ENCODE measurements around the gene EPAS1. TPM values are rescaled to one million over a fixed set of nuclear protein-coding genes. Genes with fewer than 3 reads are reported as not detected.

Gene EPAS1
- total RNA-seq, 2 experiments from 2014 or later, result 2.1 to 2.9 TPM

GRCh38 chr2:46416739-46417403 is 119.7 kb downstream of the EPAS1 start:
- H3K27ac Mint-ChIP-seq, result no peak overlapping the region
- DNase-seq, result no peak
- H3K4me3 Mint-ChIP-seq, result no peak overlapping the region
- peaks cover 20% of the 10 kb centered on the region for H3K9me3 Mint-ChIP-seq
- H3K27me3 Mint-ChIP-seq (ENCODE audit: low read depth), result no peaks in the 10 kb centered on the region
- CTCF ChIA-PET, result no interaction called here
- H3K36me3 Mint-ChIP-seq (ENCODE audit: low read depth), result peaks cover 4% of the 10 kb centered on the region
- intact Hi-C loops (cut with micrococcal nuclease), result no loop called here
- H3K4me1 Mint-ChIP-seq (ENCODE audit: low read depth), result no peaks in the 10 kb centered on the region

DNA sequence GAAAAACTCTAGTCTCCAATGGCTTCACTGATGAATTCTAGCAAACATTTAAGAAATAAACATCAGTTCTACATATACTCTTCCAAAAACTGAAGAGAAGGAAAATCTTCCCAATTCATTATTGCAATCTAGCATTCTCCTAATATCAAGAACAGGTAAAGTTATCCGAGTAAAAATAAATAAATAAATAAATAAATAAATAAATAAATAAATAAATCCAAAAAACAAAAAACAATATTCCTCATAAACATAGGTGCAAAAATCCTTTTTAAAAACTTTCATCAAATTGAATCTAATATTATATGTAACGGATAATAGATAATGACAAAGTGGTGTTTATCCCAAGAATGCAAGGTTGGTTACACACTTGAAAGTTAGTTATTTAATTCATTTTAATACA is 123.7 kb downstream of the EPAS1 start:
- no peak overlapping the region for H3K27ac Mint-ChIP-seq
- H3K27me3 Mint-ChIP-seq (ENCODE audit: low read depth), result no peaks in the 10 kb centered on the region
- H3K4me3 Mint-ChIP-seq, result no peak overlapping the region
- DNase-seq, result no peak
- peaks cover 18% of the 10 kb centered on the region for H3K9me3 Mint-ChIP-seq
- intact Hi-C loops (cut with micrococcal nuclease), result no loop called here
- CTCF ChIA-PET, result no interaction called here
- no peaks in the 10 kb centered on the region for H3K4me1 Mint-ChIP-seq (ENCODE audit: low read depth)
- peaks cover 4% of the 10 kb centered on the region for H3K36me3 Mint-ChIP-seq (ENCODE audit: low read depth)

DNA sequence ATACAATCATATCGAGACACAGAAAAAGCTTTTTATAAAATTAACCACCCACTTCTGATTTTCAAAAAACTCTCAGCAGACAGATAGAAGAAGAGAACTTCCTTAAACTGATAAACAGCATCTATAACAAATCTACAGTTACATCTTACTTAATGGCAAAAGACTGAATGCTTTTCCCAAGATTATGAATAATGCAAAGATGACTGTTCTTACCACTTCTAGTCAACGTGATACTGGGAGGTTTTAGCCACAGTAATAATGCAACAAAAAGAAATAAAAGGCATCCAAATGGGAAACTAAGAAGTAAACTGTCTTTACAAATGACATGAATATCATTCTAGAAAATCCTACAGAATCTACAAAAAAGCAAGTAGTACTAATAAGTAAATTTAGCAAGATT is 124.2 kb downstream of the EPAS1 start:
- Mint-ChIP-seq H3K36me3 (ENCODE audit: low read depth) (peaks cover 3% of the 10 kb centered on the region), H3K9me3 (peaks cover 15% of the 10 kb centered on the region), H3K27me3 (ENCODE audit: low read depth) (no peaks in the 10 kb centered on the region), H3K4me1 (ENCODE audit: low read depth) (no peaks in the 10 kb centered on the region), H3K4me3 (no peak overlapping the region), H3K27ac (no peak overlapping the region)
- CTCF ChIA-PET, result no interaction called here
- no peak for DNase-seq
- intact Hi-C loops (cut with micrococcal nuclease), result no loop called here

GRCh38 chr2:46422717-46423394 is 125.6 kb downstream of the EPAS1 start:
- CTCF ChIA-PET, result interaction anchor here (0.6 to 0.9 kb wide), 2 partner anchors 15 to 384 kb away, joined by 3 read pairs; no protein-coding TSS in a partner anchor
- no peak overlapping the region for H3K4me3 Mint-ChIP-seq
- no peaks in the 10 kb centered on the region for H3K27me3 Mint-ChIP-seq (ENCODE audit: low read depth)
- H3K9me3 Mint-ChIP-seq, result peaks cover 10% of the 10 kb centered on the region
- H3K27ac Mint-ChIP-seq, result no peak overlapping the region
- H3K4me1 Mint-ChIP-seq (ENCODE audit: low read depth), result no peaks in the 10 kb centered on the region
- no peaks in the 10 kb centered on the region for H3K36me3 Mint-ChIP-seq (ENCODE audit: low read depth)
- intact Hi-C loops (cut with micrococcal nuclease), result no loop called here
- no peak for DNase-seq

DNA sequence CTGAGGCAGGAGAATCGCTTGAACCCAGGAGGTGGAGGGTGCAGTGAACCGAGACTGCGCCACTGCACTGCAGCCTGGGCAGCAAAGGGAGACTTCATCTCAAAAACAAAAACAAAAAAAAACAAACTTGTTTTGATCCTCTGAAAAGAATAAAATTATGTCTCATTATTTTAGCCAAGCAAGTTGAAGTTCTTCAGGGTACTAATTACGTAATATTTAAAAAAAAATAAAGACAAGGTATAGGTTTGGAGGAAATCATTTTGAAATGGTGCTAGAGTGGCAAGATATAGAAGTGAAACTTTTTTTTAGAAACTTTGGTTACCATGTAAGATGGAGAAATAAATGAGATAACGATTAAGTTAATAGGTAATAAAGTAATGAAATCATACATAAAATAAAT is 127.7 kb downstream of the EPAS1 start:
- intact Hi-C loops (cut with micrococcal nuclease), result no loop called here
- no peak overlapping the region for H3K27ac Mint-ChIP-seq
- H3K4me1 Mint-ChIP-seq (ENCODE audit: low read depth), result no peaks in the 10 kb centered on the region
- H3K9me3 Mint-ChIP-seq, result peaks cover 4% of the 10 kb centered on the region
- no peak for DNase-seq
- CTCF ChIA-PET, result no interaction called here
- no peaks in the 10 kb centered on the region for H3K36me3 Mint-ChIP-seq (ENCODE audit: low read depth)
- no peaks in the 10 kb centered on the region for H3K27me3 Mint-ChIP-seq (ENCODE audit: low read depth)
- no peak overlapping the region for H3K4me3 Mint-ChIP-seq

- Mint-ChIP-seq H3K27me3 (ENCODE audit: low read depth) (no peaks in the 10 kb centered on the region), H3K27ac (no peak overlapping the region), H3K4me3 (no peak overlapping the region), H3K4me1 (ENCODE audit: low read depth) (peaks cover 28% of the 10 kb centered on the region), H3K36me3 (ENCODE audit: low read depth) (no peaks in the 10 kb centered on the region), H3K9me3 (peaks cover 4% of the 10 kb centered on the region)
- intact Hi-C loops (cut with micrococcal nuclease), result no loop called here
- DNase-seq, result no peak
- CTCF ChIA-PET, result no interaction called here
Observed at GRCh38 chr2:46428911-46429436, 131.8 kb downstream of the EPAS1 start.

- Mint-ChIP-seq H3K27me3 (ENCODE audit: low read depth) (no peaks in the 10 kb centered on the region), H3K4me3 (no peak overlapping the region), H3K36me3 (ENCODE audit: low read depth) (no peaks in the 10 kb centered on the region), H3K27ac (no peak overlapping the region), H3K9me3 (peaks cover 4% of the 10 kb centered on the region), H3K4me1 (ENCODE audit: low read depth) (peaks cover 28% of the 10 kb centered on the region)
- intact Hi-C loops (cut with micrococcal nuclease), result no loop called here
- CTCF ChIA-PET, result interaction anchor here (0.6 to 1.1 kb wide), 2 partner anchors 26 to 45 kb away, joined by 3 read pairs; no protein-coding TSS in a partner anchor
- DNase-seq, result no peak
Observed at GRCh38 chr2:46430413-46430812, 133.2 kb downstream of the EPAS1 start.

- intact Hi-C loops (cut with micrococcal nuclease), result no loop called here
- Mint-ChIP-seq H3K4me3 (no peak overlapping the region), H3K4me1 (ENCODE audit: low read depth) (peaks cover 28% of the 10 kb centered on the region), H3K27me3 (ENCODE audit: low read depth) (no peaks in the 10 kb centered on the region), H3K9me3 (peaks cover 4% of the 10 kb centered on the region), H3K36me3 (ENCODE audit: low read depth) (no peaks in the 10 kb centered on the region), H3K27ac (no peak overlapping the region)
- no peak for DNase-seq
- CTCF ChIA-PET, result interaction anchor here (0.6 to 1.1 kb wide), 3 partner anchors 25 to 304 kb away, joined by 3 read pairs; no protein-coding TSS in a partner anchor
Observed at GRCh38 chr2:46430992-46431391, 133.8 kb downstream of the EPAS1 start.

DNA sequence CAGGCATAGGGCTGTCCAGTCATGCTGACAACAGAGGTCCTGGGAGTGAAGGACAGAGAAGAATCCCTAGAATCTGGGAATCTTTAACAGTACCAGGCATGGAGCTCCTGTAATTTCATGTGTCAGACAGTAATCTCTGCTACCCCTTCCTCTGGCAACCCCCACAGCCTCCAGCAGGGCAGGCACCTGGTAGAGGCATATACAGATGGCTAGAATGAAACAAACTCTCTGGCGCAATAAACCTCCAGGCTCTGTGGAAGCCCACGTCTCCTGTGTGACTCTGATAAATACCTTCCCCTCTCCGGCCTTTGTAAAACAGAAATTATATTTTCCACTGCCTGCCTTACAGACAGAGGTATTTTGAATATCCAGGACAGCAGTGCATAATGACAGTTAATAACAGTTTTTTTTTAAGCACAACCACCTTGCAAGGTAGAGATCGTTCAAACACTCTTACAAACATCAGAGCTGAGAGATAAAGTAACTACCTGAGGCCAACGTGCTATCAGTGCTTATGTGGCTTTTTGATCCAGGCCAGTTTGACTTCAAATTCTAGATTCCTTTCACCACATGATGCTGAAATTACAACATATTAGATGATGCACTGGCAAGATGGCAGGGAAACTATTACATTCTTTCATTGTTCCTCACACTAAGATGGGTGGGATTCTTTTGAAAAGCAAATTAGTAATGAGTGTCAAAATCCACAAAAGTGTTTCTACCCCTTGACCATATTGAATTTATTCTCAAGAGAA is 134.5 kb downstream of the EPAS1 start:
- H3K4me1 Mint-ChIP-seq (ENCODE audit: low read depth), result peaks cover 28% of the 10 kb centered on the region
- H3K36me3 Mint-ChIP-seq (ENCODE audit: low read depth), result no peaks in the 10 kb centered on the region
- no peak for DNase-seq
- intact Hi-C loops (cut with micrococcal nuclease), result no loop called here
- H3K27ac Mint-ChIP-seq, result no peak overlapping the region
- CTCF ChIA-PET, result interaction anchor here (0.6 kb wide), 1 partner anchor 305 kb away, joined by 3 read pairs; no protein-coding TSS in a partner anchor
- no peaks in the 10 kb centered on the region for H3K27me3 Mint-ChIP-seq (ENCODE audit: low read depth)
- no peak overlapping the region for H3K4me3 Mint-ChIP-seq
- H3K9me3 Mint-ChIP-seq, result peaks cover 4% of the 10 kb centered on the region

- peaks cover 41% of the 10 kb centered on the region for H3K4me1 Mint-ChIP-seq (ENCODE audit: low read depth)
Observed at GRCh38 chr2:46434851-46435273, 137.7 kb downstream of the EPAS1 start.

GRCh38 chr2:46435353-46435752 is 138.1 kb downstream of the EPAS1 start:
- Mint-ChIP-seq H3K4me3 (no peak overlapping the region), H3K27ac (no peak overlapping the region), H3K4me1 (ENCODE audit: low read depth) (peaks cover 46% of the 10 kb centered on the region), H3K36me3 (ENCODE audit: low read depth) (no peaks in the 10 kb centered on the region), H3K27me3 (ENCODE audit: low read depth) (no peaks in the 10 kb centered on the region), H3K9me3 (no peaks in the 10 kb centered on the region)
- DNase-seq, result no peak
- CTCF ChIA-PET, result interaction anchor here (0.7 kb wide), 1 partner anchor 34 kb away, joined by 4 read pairs; no protein-coding TSS in a partner anchor
- intact Hi-C loops (cut with micrococcal nuclease), result no loop called here

More at GRCh38 chr2:46434851-46435273, 137.7 kb downstream of the EPAS1 start:
- no peaks in the 10 kb centered on the region for H3K36me3 Mint-ChIP-seq (ENCODE audit: low read depth)
- H3K27ac Mint-ChIP-seq, result no peak overlapping the region
- no peaks in the 10 kb centered on the region for H3K27me3 Mint-ChIP-seq (ENCODE audit: low read depth)
- CTCF ChIA-PET, result interaction anchor here (0.7 kb wide), 1 partner anchor 34 kb away, joined by 4 read pairs; no protein-coding TSS in a partner anchor
- intact Hi-C loops (cut with micrococcal nuclease), result no loop called here
- DNase-seq, result no peak
- peaks cover 2% of the 10 kb centered on the region for H3K9me3 Mint-ChIP-seq
- no peak overlapping the region for H3K4me3 Mint-ChIP-seq

DNA sequence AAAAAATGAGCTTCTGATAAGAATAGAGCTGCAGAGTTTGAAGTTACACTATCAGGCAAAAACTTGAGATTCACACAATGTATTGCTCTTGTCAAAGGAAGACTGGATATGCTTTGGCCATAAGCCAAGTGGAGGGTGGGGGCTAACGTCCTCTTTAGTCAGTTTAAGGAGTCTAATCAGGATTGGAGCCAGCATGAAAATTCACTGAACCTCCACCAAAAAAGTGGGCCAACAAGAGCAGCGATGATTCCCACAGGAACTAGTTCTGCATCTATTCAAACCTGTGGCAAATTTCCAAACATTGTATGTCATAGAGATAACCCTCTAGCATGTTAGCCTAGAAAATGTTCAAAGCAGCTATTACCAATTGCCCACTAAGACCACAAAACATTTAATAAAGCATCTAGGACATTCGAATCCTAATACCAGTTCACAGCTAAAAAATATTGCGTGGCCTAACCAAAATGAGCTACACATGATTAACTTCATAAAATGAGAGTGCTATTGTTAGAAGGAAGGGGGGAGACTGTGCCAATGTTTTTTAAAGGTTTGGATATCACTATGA is 138.7 kb downstream of the EPAS1 start:
- intact Hi-C loops (cut with micrococcal nuclease), result no loop called here
- peaks cover 44% of the 10 kb centered on the region for H3K4me1 Mint-ChIP-seq (ENCODE audit: low read depth)
- CTCF ChIA-PET, result interaction anchor here (0.6 kb wide), 1 partner anchor 243 kb away, joined by 4 read pairs; no protein-coding TSS in a partner anchor

More for the DNA sequence above, 138.7 kb downstream of the EPAS1 start:
- no peak overlapping the region for H3K4me3 Mint-ChIP-seq
- H3K9me3 Mint-ChIP-seq, result no peaks in the 10 kb centered on the region
- no peak for DNase-seq
- no peaks in the 10 kb centered on the region for H3K27me3 Mint-ChIP-seq (ENCODE audit: low read depth)
- H3K36me3 Mint-ChIP-seq (ENCODE audit: low read depth), result no peaks in the 10 kb centered on the region
- H3K27ac Mint-ChIP-seq, result no peak overlapping the region

Measured in activated naive CD4-positive, alpha-beta T cell treated with anti-CD3 and anti-CD28 coated beads for 36 hours (primary cell).